ENCODE measurements around the gene CPXM2.

CPXM2 gene

GRCh38 chr10:123891144-123892071, at the start of gene CPXM2:
Gene CPXM2 (minus strand): TSS chr10:123891807. CDS start chr10:123891659, 148 bp downstream.
- no peak for TF ChIP-seq CEBPB (IDR thresholded peaks at IDR 0.05)
- TF ChIP-seq EGR1 (IDR thresholded peaks at IDR 0.05) = no peak
- no peak for TF ChIP-seq RAD21 (IDR thresholded peaks at IDR 0.05; ENCODE audit: low read depth)
- TF ChIP-seq, protein P1, sequence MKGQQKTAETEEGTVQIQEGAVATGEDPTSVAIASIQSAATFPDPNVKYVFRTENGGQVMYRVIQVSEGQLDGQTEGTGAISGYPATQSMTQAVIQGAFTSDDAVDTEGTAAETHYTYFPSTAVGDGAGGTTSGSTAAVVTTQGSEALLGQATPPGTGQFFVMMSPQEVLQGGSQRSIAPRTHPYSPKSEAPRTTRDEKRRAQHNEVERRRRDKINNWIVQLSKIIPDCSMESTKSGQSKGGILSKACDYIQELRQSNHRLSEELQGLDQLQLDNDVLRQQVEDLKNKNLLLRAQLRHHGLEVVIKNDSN (IDR thresholded peaks at IDR 0.05) = no peak
- TF ChIP-seq, protein P2, sequence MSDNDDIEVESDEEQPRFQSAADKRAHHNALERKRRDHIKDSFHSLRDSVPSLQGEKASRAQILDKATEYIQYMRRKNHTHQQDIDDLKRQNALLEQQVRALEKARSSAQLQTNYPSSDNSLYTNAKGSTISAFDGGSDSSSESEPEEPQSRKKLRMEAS (IDR thresholded peaks at IDR 0.05) = no peak
- TF ChIP-seq YY1 (IDR thresholded peaks at IDR 0.05; ENCODE audit: low read depth) = no peak
- TF ChIP-seq NFIC (IDR thresholded peaks at IDR 0.05) = no peak
- no peak for TF ChIP-seq EP300 (IDR thresholded peaks at IDR 0.05; ENCODE audit: borderline replicate concordance)
- no peak for TF ChIP-seq CREB1 (IDR thresholded peaks at IDR 0.05; ENCODE audit: low read depth)
- TF ChIP-seq FOXM1 (IDR thresholded peaks at IDR 0.05; ENCODE audit: borderline replicate concordance, low read depth) = no peak
- no peak for TF ChIP-seq REST (IDR thresholded peaks at IDR 0.05; ENCODE audit: low read depth)
- TF ChIP-seq ZBTB7A (IDR thresholded peaks at IDR 0.05; ENCODE audit: low read depth) = no peak
- TF ChIP-seq TCF12 (IDR thresholded peaks at IDR 0.05; ENCODE audit: low read depth) = no peak
- TF ChIP-seq TEAD4 (IDR thresholded peaks at IDR 0.05) = no peak
- TF ChIP-seq TAF1 (IDR thresholded peaks at IDR 0.05; ENCODE audit: low read depth) = no peak

DNA sequence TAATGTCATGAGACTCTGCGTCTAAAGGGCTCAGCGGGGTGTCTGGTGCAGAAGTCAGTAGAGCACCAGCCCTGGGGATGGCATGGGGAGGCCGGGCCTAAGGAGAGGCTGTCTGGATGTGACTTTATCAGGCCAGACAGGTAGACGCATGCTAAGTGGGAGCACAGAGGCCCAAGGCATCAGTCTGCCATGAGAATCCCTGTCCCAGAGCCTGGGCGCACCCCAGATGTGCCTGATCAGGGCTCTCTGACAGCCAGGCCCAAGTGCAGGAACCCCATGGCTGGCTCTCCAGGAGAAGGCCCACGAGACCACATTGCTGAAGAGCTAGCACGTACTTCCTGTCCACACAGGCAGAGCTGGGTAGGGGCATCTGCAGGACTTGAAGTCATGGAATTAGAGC, 48.0 kb upstream of the CPXM2 start:
- no peak for TF ChIP-seq TEAD4 (IDR thresholded peaks at IDR 0.05)
- TF ChIP-seq RAD21 (IDR thresholded peaks at IDR 0.05; ENCODE audit: low read depth) = no peak
- no peak for TF ChIP-seq YY1 (IDR thresholded peaks at IDR 0.05; ENCODE audit: low read depth)
- no peak for TF ChIP-seq TCF12 (IDR thresholded peaks at IDR 0.05; ENCODE audit: low read depth)
- TF ChIP-seq EP300 (IDR thresholded peaks at IDR 0.05; ENCODE audit: borderline replicate concordance) = no peak
- TF ChIP-seq ZBTB7A (IDR thresholded peaks at IDR 0.05; ENCODE audit: low read depth) = no peak
- no peak for TF ChIP-seq REST (IDR thresholded peaks at IDR 0.05; ENCODE audit: low read depth)

DNA sequence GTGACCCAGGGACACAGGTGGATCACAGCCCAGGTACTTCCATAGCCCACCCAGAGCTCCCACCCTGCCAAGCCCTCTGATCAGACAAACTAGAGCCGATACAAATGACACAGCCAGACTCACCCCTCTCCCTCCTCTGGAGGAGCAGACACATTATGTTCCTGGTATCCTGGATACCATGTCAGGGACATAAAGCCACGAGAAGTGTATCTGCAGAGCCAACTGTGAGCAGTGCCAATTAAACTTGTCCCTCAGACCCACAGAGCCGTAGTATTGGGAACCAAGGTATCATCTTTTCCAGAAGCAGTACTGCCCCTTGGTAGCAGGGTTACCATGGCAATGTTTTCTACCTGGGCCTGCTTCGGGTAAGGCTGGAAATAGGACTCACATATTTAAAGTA, 47.3 kb upstream of the CPXM2 start:
- TF ChIP-seq RAD21 (IDR thresholded peaks at IDR 0.05; ENCODE audit: low read depth) (no peak), CREB1 (IDR thresholded peaks at IDR 0.05; ENCODE audit: low read depth) (no peak), YY1 (IDR thresholded peaks at IDR 0.05; ENCODE audit: low read depth) (no peak), FOXM1 (IDR thresholded peaks at IDR 0.05; ENCODE audit: borderline replicate concordance, low read depth) (no peak), ZBTB7A (IDR thresholded peaks at IDR 0.05; ENCODE audit: low read depth) (no peak), TCF12 (IDR thresholded peaks at IDR 0.05; ENCODE audit: low read depth) (no peak), NFIC (IDR thresholded peaks at IDR 0.05) (no peak), TAF1 (IDR thresholded peaks at IDR 0.05; ENCODE audit: low read depth) (no peak), CEBPB (IDR thresholded peaks at IDR 0.05) (no peak), REST (IDR thresholded peaks at IDR 0.05; ENCODE audit: low read depth) (no peak), EP300 (IDR thresholded peaks at IDR 0.05; ENCODE audit: borderline replicate concordance) (no peak), EGR1 (IDR thresholded peaks at IDR 0.05) (no peak), TEAD4 (IDR thresholded peaks at IDR 0.05) (no peak)
- TF ChIP-seq, protein P2 (IDR thresholded peaks at IDR 0.05) = no peak
- TF ChIP-seq, protein P1 (IDR thresholded peaks at IDR 0.05) = no peak

DNA sequence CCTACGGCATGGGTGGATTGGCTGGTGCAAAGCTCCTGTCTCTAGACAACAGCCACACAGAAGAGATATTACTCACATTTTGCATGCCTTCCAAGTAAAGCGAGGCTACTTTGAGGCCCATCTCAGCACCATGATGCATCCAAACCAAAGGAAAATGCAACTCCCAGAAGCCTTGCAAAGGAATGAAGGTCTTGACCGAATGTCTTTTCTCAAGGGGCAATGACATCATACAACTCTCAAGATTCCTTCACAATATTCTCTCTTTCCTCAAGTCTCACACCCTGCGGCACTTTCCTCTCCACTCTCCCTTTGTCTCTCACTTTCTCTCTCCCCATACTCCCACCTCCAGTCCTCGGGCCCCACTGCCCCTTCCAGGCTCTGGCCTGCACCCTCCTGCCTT, 44.8 kb upstream of the CPXM2 start:
- TF ChIP-seq EGR1 (IDR thresholded peaks at IDR 0.05) (no peak), YY1 (IDR thresholded peaks at IDR 0.05; ENCODE audit: low read depth) (no peak), TEAD4 (IDR thresholded peaks at IDR 0.05) (no peak), CREB1 (IDR thresholded peaks at IDR 0.05; ENCODE audit: low read depth) (no peak), RAD21 (IDR thresholded peaks at IDR 0.05; ENCODE audit: low read depth) (no peak), ZBTB7A (IDR thresholded peaks at IDR 0.05; ENCODE audit: low read depth) (no peak), EP300 (IDR thresholded peaks at IDR 0.05; ENCODE audit: borderline replicate concordance) (no peak), FOXM1 (IDR thresholded peaks at IDR 0.05; ENCODE audit: borderline replicate concordance, low read depth) (no peak), REST (IDR thresholded peaks at IDR 0.05; ENCODE audit: low read depth) (no peak), TCF12 (IDR thresholded peaks at IDR 0.05; ENCODE audit: low read depth) (no peak), TAF1 (IDR thresholded peaks at IDR 0.05; ENCODE audit: low read depth) (no peak), NFIC (IDR thresholded peaks at IDR 0.05) (no peak), CEBPB (IDR thresholded peaks at IDR 0.05) (no peak)
- TF ChIP-seq, protein P1 (IDR thresholded peaks at IDR 0.05) = no peak
- TF ChIP-seq, protein P2 (IDR thresholded peaks at IDR 0.05) = no peak

All from Ishikawa (cell line).